H1 (cell line): ENCODE data around the gene RAP1GAP. TPM values are rescaled to one million over a fixed set of nuclear protein-coding genes. Genes with fewer than 3 reads are reported as not detected.

Source experiments
- BACH1 ChIP-seq: IDR thresholded peaks from 2 replicates; pipeline ENCODE4 v1.6.1; 2012; ENCODE audit warnings: low read length, improper control_type of control experiment
- BCL11A ChIP-seq, 2 experiments: IDR thresholded peaks; one replicate each; pipeline ENCODE4 v1.6.1; 2011; ENCODE audit warnings: low read depth in 2 of 2, low read length in 2 of 2, mild to moderate bottlenecking in 2 of 2
- CBX8 ChIP-seq: fragments of 300-800, 300-1000 bp; sonication (generic); IDR thresholded peaks from 2 replicates; pipeline ENCODE4 v1.7.1; 2016; ENCODE audit warnings: low read depth, low read length, borderline replicate concordance
- CHD1 ChIP-seq: IDR thresholded peaks from 2 replicates; pipeline ENCODE4 v1.6.1; 2012; ENCODE audit warnings: low read depth, low read length, improper control_type of control experiment
- CHD7 ChIP-seq: fragments of 300-600 bp; sonication (generic); IDR thresholded peaks from 2 replicates; pipeline ENCODE4 v1.7.1; 2012; ENCODE audit warnings: low read length, moderate library complexity, mild to moderate bottlenecking, inconsistent platforms; ENCODE audit not compliant: insufficient replicate concordance
- CTCF ChIP-seq, 3 experiments: IDR thresholded peaks; 1 replicate in 2 of 3; 2 replicates in 1 of 3; pipeline versions ENCODE4 v1.5.1 to v1.6.1; 2011; ENCODE audit warnings: low read length in 3 of 3, mild to moderate bottlenecking in 3 of 3, inconsistent platforms in 2 of 3, low read depth in 1 of 3, moderate library complexity in 1 of 3; ENCODE audit not compliant: insufficient read depth in 1 of 3; ENCODE audit errors: control extremely low read depth in 1 of 3
- HDAC6 ChIP-seq: IDR thresholded peaks from one replicate; pipeline ENCODE4 v1.7.1; 2012; ENCODE audit warnings: low read depth, mild to moderate bottlenecking, inconsistent platforms, low read length, moderate library complexity
- MAFK ChIP-seq: IDR thresholded peaks from 2 replicates; pipeline ENCODE4 v1.6.1; 2012; ENCODE audit warnings: low read depth, mild to moderate bottlenecking, improper control_type of control experiment, low read length
- PHF8 ChIP-seq: fragments of 200-600 bp; sonication (generic); conservative IDR thresholded peaks from 2 replicates; pipeline ENCODE4 v1.7.1; 2012; ENCODE audit warnings: low read depth, mild to moderate bottlenecking, inconsistent platforms, low read length, moderate library complexity
- SUZ12 ChIP-seq: fragments of 200-600 bp; sonication (generic); IDR thresholded peaks from 2 replicates; pipeline ENCODE4 v1.6.1; 2012; ENCODE audit warnings: mild to moderate bottlenecking, inconsistent platforms, low read length, moderate library complexity, mixed read lengths
- polyA plus RNA-seq, 7 experiments: library from polyadenylated mRNA; depleted of rRNA in 3 of 7; stranded (reverse) in 5 of 7; unstranded in 2 of 7; fragments of >200 nt in 5 of 7; fragments of 200-250 nt in 2 of 7; gene quantifications; 1 replicate in 5 of 7; 2 replicates in 1 of 7; 4 replicates in 1 of 7; pipeline versions ENCODE4 v1.2.1 to v1.2.3, GENCODE V29; 2011 to 2013; ENCODE audit warnings: missing spikeins in 2 of 7, mixed read lengths in 2 of 7
- total RNA-seq: library from RNA; stranded (reverse); fragmentation: NEBNext Ultra II Directional; extraction: Animal tissue kit (Norgen Biotek cat#: 25700); gene quantifications from 2 replicates; pipeline ENCODE4 v1.2.1, GENCODE V29; 2021

Gene RAP1GAP
- total and polyA plus RNA-seq, 2 of the 8 experiments (the other 6 are each of a cell fraction or from before 2014, with no cell fraction given): 8.4 TPM

GRCh38 chr1:21640653-21641052 lies 28.5 kb downstream of the RAP1GAP start (continued):
- no peak for TF ChIP-seq CHD7
- TF ChIP-seq HDAC6: no peak
- no peak for TF ChIP-seq CTCF (IDR thresholded peaks at IDR 0.05; ENCODE audit: control extremely low read depth in 1 of 3, insufficient read depth in 1 of 3, low read depth in 1 of 3, low read length in 3 of 3)
- no peak for TF ChIP-seq CBX8
- TF ChIP-seq BCL11A (IDR thresholded peaks at IDR 0.05; ENCODE audit: low read depth in 2 of 2, low read length in 2 of 2): no peak
- no peak for TF ChIP-seq SUZ12
- no peak for TF ChIP-seq BACH1
- no peak for TF ChIP-seq MAFK
- no peak for TF ChIP-seq PHF8
- TF ChIP-seq CHD1: no peak
